AG10803 (cell line): ENCODE data around the gene DECR2.
A peak's percentile ranks its signal among the peaks of the same experiment; 100 is the strongest.

ENCODE experiments used
- DNase-seq: peaks from one replicate; pipeline ENCODE4 v3.0.0; 2010; ENCODE audit warnings: low read depth
- H3K4me3 ChIP-seq: 2 replicates; pipeline ENCODE4 v1.5.1; 2011; ENCODE audit warnings: mild to moderate bottlenecking, low read length, control low read depth
- TF ChIP-seq, protein P1 (sequence below): conservative IDR thresholded peaks from 2 replicates; pipeline ENCODE4 v1.5.1; 2011; ENCODE audit warnings: mild to moderate bottlenecking, low read length, control low read depth, inconsistent platforms

The DECR2 gene

DNA sequence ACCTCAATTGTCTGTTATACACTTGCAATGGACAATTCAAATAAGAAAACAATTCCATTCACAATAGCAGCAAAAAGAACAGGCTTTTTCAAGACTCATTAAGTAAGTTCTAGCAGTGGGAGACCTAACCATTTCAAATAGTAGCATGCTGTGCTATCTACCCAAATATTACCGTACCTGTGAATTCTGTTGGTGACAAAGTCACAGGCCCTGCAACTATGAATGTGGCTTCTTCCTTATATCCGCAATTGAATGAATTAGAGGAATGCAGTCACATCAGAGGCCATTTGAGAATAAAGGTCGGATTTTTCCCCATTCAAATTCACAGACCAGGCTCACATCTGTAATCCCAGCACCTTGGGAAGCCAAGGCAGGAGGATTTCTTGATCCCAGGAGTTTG, 5.5 kb upstream of the DECR2 start:
- H3K4me3 ChIP-seq, result peak overlapping the region; percentile 71
- TF ChIP-seq, protein P1, sequence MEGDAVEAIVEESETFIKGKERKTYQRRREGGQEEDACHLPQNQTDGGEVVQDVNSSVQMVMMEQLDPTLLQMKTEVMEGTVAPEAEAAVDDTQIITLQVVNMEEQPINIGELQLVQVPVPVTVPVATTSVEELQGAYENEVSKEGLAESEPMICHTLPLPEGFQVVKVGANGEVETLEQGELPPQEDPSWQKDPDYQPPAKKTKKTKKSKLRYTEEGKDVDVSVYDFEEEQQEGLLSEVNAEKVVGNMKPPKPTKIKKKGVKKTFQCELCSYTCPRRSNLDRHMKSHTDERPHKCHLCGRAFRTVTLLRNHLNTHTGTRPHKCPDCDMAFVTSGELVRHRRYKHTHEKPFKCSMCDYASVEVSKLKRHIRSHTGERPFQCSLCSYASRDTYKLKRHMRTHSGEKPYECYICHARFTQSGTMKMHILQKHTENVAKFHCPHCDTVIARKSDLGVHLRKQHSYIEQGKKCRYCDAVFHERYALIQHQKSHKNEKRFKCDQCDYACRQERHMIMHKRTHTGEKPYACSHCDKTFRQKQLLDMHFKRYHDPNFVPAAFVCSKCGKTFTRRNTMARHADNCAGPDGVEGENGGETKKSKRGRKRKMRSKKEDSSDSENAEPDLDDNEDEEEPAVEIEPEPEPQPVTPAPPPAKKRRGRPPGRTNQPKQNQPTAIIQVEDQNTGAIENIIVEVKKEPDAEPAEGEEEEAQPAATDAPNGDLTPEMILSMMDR, result no peak
- DNase-seq, result no peak

DNA sequence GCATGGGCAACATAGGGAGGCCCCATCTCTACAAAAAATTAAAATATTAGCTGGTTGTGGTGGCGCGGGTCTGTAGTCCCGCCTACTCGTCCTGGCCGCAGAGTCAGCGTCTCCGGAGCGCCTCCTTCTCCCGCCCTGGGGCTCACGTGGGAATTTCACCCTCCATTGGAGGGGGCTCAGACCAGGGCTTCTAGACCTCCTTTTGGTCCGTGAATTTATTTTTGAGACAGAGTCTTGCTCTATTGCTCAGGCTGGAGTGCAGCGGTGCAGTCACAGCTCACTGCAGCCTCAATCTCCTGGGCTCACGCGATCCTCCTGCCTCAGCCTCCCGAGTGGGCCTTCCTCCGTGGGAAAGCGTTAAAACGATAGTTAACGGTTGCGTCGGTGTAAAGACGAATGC, 5.1 kb upstream of the DECR2 start:
- H3K4me3 ChIP-seq, result peak overlapping the region; percentile 71
- no peak for DNase-seq
- TF ChIP-seq, protein P1, result no peak

DNA sequence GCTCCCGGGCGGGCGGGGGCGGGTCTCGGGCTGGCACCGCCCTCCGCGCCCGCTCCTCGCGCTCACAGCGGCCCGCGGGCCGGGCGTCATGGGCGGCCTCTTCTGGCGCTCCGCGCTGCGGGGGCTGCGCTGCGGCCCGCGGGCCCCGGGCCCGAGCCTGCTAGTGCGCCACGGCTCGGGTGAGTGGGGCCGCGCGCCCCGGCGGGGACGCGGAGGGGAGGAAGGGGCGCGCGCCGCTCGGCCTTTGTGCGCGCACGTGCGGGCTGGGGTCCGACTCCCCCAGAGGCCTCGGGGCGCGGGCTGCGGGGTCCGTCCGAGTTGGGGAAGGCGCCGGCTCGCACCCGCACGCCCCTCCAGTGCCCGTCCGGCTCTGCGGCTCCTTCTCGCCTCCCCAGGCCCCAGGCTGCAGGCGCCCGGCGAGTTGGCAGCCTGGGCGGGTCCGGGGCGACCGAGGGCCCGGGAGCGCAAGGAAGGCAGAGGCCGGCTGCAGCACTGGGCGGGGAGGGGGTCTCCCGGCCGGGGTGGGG, 4.5 kb upstream of the DECR2 start, which contains the start of gene NME4:
NME4 (plus strand) TSS at position 65 of the 527 bp plus-strand sequence; CDS start at position 89, 24 bp downstream.
- H3K4me3 ChIP-seq, result peak within 1 kb of the TSS; percentile 71
- TF ChIP-seq, protein P1, result no peak
- DNase-seq, result no peak

DNA sequence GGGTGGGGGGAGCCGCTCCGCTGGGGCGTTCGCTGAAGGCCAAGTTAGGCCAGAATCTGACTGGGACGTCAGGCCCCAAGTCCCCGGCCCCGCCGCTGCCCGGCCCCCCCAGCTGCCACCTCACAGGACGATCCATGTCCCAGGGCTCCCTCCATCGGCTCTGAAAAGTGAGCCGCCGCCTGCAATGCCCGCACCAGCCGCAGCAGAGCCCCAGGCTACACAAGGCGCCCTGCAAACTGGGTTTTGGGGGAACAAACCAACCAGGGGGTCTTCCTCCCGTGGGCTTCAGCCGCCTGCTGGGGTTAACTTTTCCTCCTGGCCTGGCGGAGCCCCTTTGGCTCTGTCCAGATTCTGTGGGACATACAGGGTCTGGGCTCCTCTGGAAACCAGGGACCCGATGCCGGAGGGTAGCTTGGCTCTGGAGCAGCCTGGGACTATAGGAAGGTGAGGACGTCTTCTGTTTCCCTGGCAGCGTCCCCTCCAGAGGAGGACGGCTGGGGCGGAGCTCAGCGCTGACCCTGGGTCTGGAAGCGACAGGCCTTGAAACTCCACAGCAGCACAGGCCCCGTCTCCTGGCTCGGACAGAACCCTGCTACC, 3.9 kb upstream of the DECR2 start:
- peak overlapping the region; percentile 52 for H3K4me3 ChIP-seq
- peak; percentile 74 for DNase-seq
- TF ChIP-seq, protein P1, result peak; percentile 49

DNA sequence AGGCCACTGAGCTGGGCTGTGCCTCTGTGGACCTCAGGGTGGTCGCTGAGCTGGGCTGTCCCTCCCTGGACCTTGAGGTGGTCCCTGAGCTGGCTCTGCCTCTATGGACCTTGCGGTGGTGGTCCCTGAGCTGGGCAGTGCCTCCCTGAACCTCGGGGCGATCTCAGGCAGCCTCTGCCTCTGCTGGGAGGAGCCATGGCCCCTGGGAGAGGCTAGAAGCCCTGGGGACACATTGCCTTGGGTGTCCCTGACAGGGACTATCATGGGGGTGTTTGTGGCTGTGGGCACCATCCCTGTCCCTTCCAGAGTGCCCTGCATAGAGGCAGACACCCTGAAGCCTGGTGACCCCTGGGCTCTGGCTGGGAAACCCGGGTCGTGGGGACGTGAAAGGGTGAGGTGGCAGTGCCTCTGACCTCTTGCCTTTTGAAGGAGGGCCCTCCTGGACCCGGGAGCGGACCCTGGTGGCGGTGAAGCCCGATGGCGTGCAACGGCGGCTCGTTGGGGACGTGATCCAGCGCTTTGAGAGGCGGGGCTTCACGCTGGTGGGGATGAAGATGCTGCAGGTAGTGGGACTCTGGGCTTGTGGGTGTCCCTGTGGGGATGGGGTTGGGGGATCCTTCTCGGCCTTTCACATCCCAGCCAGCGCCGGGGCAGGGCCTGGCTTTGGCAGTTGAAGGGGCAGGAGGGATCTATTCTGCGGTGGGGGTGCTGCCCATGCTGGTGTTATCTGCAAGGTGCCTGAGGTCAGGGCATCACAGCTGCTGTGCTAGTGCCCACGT, 2.9 kb upstream of the DECR2 start:
- DNase-seq, result no peak
- H3K4me3 ChIP-seq, result peak overlapping the region; percentile 52; the same call in 1 of the 2 replicates
- TF ChIP-seq, protein P1, result no peak

DNA sequence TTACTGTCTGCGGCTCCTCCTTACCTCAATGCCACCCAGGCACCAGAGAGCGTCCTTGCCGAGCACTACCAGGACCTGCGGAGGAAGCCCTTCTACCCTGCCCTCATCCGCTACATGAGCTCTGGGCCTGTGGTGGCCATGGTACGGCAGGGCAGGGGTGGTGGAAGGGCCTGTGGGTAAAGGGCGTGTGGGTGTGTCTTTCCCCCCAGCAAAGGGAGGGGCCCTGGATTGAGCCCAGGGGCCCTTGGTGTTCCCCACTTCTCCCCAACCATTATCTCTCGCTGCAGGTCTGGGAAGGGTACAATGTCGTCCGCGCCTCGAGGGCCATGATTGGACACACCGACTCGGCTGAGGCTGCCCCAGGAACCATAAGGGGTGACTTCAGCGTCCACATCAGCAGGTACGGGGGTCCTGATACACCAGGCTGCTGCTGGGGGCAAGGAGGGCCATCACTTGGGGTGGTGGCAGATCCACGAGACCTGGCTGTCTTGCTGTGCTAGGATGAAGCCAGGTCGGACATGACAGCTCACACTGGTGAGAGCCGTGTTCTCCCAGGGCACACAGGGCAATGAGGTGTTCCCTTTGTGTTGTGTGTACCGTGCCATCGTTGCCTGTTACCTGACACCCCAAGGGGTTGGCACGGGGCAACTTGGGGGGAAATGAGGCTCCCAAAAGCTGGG, 2.2 kb upstream of the DECR2 start:
- no peak for DNase-seq
- TF ChIP-seq, protein P1, result no peak
- no peak overlapping the region for H3K4me3 ChIP-seq
